ENCODE measurements around the gene MVK.

Gene MVK

DNA sequence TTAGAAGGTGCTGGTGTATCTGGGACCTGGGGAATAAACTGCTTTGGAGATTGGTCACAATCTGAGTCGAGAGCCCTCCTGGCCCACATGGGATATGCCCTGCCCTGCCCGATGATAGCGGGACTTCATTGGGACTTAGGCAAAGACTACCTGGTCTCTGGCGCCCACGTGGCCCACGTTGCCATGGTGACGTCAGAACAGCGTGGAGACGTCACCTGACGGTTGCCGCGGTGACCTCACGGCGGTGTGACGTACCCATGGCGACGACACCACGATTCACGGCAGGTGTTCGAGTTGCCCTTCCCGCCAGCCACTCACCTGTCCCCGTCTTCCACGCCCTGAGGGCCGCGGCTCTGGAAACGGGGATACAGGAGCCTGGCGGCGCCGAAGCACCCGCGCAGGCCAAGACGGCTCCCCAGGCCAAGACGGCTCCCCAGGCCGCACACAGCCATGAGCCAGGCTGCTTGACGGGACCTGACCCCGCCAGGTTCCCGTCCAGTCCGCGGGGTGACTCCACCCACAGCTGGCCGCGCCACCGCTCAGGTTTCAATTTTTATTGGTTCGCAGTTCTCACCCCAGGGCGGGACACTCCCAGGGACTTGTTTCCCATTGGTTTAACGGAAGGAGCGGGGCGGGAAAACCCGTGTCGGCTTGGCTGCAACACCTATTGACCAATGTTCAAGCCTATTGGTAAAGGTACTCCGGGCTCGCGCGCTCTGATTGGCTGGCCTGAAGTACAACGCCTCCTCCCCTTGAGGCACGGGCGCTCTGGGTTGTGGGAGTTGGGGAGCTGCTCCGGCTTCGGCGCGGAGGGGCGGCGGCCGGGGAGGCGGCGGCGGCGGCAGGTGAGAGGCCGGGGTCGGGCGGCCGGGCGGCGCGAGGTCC lies at the start of gene MVK, which contains the start of gene MMAB:
Gene MVK, plus strand, starts transcription at position 766 of the 885 bp plus-strand sequence. CDS start 1,029 bp downstream, outside the sequence.
Gene MMAB, minus strand, starts transcription at position 476 of the 885 bp plus-strand sequence. Its CDS starts 24 bp downstream, at position 452.
- DNase-seq = peak; percentile 97 to 99

DNA sequence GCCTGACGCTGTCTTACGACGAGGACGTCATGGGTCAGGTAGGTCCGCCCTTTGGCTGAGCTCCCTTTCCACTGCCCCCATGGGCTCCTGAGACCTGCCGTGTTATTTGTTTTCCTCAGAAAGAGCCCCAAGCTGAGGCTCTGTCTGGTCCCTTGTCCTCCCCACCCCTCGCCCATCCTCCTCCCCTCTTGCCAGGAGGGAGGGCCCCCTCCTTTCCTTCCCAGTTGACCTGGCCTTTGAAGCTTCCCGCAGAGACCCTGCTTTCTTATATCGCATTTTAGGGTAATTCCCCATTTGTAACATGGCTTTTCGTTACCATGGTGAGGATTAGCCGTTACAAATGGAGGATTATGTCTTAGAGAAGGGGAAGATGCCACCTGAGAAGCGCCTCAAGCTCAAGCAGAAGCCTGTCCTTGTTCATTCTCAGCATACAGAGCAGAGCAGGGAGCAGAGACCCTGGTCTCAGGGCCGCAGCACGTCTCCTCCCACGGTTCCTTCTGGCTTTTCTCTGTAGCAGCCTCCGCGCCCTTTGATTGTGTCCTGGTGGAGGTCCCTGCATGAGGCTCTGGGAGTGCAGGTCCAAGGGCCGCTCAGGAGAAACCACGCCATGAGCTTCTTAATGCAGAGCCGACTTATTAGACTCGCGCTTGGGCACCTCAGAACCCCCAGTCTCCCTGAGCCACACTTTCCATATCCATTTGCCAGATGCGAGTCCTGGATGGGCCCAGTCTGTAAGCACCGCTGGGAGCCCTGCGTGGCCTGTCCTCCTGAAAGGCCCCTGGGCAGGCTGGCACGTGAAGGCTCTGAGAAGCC lies 48.9 kb upstream of the MVK start:
- DNase-seq = no peak

GRCh38 chr12:109525279-109525585 lies 48.4 kb upstream of the MVK start:
- DNase-seq = no peak

DNA sequence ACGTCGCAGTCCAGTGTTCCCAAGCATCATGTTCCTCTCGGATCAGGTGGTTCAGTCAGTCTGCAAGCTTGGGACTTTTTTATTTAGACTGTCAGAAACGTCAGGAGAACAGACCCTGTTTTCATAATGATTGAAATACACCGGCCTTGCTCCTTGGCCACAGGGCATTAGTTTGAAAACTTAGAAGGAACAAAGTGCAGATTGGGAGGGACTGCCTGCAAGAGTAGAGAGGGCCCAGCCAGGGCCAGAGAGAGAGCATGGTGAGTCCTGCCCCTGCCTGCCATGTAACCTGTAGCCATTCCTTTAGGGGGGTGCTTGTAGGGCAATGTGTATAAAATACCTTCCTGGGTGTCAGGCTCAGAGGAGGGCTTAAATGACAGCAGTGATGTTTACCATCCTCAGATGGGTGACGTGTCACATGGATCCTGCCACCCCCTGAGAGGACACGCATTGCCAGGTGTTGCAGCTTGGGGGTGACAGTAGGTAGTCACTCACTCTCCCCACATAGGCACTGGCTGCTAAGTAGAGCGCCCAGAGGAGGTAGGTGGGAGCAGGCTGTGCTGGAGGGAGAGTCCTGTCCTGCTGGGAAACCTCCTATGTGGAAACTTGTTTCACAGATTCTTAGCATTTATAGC lies 46.0 kb upstream of the MVK start:
- no peak for DNase-seq

- DNase-seq = no peak
Observed at GRCh38 chr12:109529691-109530640, 43.6 kb upstream of the MVK start.

DNA sequence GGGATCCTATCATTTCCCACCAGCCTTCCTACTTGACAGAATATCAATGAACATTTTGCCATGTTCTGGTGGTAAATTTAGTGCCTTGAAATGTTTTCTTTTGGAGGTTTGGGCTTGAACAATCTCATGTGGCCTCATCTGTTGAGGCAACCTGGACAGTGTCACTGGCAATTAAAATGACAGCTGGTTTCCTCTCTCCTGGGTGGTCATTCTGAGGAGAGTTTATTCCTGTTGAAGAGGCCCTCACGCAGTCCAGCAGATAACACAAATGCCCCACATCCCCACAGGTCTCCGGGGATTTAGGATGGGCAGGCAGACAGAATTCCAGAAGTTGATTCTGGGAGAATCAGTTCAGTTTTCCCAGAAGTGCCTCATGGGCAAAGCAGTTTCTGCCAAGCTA lies 42.2 kb upstream of the MVK start:
- no peak for DNase-seq

DNA sequence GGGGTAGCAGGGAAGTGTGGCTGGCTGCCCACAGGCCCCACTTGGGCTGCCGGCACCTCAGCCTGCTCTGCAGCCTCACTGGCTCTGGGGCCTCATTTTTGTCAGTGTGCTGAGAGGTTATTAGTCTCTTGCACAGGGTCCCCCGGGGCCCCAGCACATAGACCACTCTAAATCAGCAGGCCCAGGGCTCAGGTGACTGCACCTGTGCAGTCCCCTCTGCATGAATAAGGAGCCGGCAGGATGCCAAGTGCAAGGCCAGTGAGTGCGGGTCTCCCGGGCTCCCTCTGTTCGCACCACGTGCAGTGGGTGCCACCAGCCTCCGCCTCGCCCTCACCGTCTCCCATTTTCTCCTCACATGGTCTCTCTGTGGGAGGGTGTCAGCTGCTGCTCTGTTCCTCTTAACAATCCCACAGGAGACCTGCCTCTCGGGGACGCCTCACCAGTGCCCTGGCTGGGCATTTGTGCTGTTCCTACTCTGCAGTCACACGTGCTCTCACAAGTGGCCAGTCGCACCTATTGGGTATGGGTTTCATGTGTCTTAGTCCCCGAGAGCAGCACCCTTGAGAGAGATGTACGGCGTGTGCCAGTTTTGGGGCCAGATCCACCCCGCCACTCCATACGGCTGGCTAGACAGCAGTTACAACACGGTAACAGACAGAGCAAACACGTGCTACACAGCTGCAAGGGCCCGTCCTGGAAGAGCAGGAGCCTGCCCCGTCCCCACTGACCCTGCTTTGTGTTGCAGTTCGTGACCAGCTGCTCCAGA lies 40.7 kb upstream of the MVK start:
- no peak for DNase-seq

GRCh38 chr12:109533487-109533740 lies 40.2 kb upstream of the MVK start:
- no peak for DNase-seq

DNA sequence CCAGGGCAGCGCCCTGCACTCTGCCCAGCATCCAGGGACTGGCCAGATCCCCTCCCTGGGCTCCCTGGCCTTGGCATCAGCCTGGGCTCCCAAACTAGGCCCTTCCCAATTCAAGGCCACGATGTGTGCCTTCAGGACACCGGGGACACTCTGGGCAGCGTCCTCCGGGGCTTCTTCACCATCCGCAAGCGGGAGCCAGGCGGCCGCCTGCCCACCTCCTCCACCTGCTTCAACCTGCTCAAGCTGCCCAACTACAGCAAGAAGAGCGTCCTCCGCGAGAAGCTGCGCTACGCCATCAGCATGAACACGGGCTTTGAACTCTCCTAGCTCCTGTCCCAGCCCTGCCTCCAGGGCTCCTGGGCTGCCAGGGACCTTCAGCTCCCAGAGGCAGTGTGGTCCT lies 39.1 kb upstream of the MVK start:
- DNase-seq = no peak

GRCh38 chr12:109535231-109535862 lies 38.2 kb upstream of the MVK start:
- DNase-seq = no peak

DNA sequence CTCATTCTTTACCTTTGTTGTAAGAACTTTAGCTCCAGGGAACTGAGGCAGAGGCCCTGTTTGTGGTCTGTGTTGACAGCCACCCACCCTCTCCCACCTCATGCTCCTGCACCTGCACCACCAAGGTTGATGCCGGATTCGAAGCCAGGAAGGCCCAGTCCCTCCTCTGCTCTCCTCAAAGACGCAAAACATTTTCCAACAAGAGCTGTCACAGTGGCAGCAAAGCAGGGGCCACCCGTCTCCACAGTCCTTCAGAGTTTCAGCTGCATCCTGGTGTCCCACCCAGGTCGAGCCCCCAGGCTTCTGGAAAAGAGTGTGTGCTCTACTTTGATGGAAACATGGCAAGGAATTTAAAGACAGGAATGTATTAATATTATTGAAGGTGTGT lies 37.7 kb upstream of the MVK start:
- no peak for DNase-seq

- no peak for DNase-seq
Observed at GRCh38 chr12:109537136-109537535, 36.5 kb upstream of the MVK start.

DNA sequence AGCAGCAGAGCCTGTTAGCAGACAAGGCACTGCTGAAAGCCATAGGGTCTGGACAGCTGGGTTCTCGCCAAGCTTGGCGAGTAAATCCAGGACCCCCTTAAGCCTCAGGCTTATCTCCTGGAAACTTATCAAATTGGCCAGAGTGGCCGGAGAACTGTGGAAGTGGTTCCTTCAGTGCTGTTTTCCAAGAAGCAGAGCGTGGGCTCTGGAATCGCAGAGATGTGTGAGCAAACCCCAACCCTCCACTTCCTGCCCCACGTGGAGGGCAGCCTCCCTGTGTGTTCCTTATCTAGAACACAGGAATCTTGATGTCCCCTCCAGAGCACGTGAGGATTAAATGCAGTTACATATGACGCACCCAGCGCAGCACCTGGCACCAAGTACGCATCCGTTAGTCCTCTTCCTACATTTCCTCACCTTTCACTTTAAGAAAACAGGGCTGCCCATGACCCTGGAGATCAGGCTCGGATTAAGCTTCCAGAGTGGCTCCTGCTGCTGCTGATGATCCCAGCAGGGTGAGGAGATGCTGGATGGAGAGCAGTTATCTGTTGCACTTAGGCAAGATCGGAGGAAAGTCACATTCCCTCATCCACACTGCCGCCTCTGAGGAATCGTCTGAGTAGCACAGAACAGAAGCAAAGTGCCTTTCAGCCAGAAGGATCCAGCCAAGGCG lies 35.3 kb upstream of the MVK start:
- no peak for DNase-seq

DNA sequence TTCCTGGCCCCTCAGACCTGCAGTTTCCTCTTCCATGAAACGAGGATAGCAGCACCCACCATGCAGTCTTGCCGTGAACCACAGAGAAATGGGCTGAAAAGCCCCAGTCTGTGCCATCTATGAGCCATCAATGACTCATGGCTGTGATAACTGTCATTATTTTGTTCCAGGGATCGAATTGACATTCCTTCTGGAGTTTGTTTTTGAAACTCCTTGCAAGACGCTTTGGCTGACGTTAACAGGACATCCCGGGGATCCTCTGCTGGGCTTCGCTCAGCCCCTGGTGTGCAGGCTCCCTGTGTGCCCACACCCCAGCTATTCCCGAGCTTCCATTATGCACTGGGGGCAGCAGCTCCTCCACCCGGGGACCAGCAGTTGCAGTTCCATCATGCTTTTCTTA lies 34.1 kb upstream of the MVK start:
- DNase-seq = no peak

GRCh38 chr12:109540526-109541412 lies 32.8 kb upstream of the MVK start:
- no peak for DNase-seq

DNA sequence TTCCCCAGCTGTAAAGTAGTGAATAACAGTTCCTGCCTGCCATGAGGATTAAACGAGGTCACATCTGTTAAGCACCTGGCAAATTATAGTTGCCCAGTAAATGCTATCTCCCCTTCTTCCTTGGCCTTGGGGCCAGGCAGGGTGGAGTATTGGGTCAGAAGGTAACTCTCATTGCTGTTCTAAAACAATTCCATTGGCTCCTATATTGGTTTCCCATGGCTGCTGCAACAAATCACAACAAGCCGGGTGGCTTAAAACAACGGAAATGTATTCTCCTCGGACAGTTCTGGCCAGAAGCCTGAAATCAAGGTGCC lies 32.2 kb upstream of the MVK start:
- DNase-seq = no peak

GRCh38 chr12:109542014-109542413 lies 31.6 kb upstream of the MVK start:
- no peak for DNase-seq

DNA sequence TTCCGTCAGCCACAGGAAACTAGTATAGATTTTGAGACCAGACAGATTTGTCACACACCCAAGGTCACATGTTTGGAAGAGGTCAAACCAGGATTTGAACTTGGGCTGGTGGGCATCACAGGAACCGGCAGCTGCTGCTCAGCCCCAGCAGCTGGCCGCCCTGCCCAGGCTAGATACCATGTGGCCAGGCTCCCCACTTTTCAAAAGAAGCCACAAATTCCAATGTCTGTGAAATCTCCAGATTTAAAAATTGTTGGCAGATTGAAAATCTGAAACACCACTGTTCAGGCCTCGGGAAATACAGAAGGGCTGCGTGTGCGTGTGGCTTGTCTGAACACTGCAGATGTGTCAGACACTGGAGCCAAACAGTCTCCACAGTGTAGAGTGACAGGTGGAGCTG lies 30.7 kb upstream of the MVK start:
- DNase-seq = no peak

DNA sequence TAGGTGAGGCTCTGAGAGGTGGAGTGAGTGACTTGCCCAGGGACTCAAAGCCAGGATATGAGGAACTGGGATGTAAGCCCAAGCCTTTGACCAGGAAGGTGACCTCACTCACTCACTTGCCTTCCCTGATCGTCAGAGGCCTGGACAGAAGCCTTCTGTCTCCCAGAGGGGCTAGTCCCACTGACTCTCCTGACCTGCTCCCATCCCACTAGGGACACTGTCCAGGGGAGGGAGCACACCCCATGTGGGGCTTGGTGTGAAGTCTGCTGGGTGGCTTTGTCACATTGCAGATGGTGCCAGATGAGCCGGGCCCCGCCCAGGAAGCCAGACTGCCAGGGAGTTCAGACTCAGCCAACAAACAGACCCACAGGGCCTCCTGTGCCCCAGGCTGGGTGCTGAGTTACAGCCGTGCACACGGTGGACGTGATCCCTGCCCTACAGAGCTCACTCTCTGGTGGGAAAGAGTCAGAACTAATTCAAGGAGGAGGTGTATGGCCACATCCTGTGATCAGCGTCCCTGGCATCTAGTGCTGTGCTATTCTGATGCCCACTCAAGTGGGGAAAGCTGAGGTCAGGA lies 28.6 kb upstream of the MVK start:
- no peak for DNase-seq

GRCh38 chr12:109545826-109546225 lies 27.8 kb upstream of the MVK start:
- no peak for DNase-seq

All from cerebellar nuclear complex (tissue), 1 donor.